ENCODE measurements around the gene BCO2. TPM values are rescaled to one million over a fixed set of nuclear protein-coding genes. Genes with fewer than 3 reads are reported as not detected.

The BCO2 gene
- total RNA-seq, 2 donors from 2014 or later = 1.7 to 6.0 TPM

- Histone ChIP-seq H3K9me3 (no peaks in the 10 kb centered on the region), H3K4me3 (peak within 1 kb of the TSS; percentile 28), H3K4me1 (peaks cover 7% of the 10 kb centered on the region), H3K36me3 (no peaks in the 10 kb centered on the region), H3K27me3 (no peaks in the 10 kb centered on the region), H3K9ac (ENCODE audit: low read depth in 2 of 2, low read length in 2 of 2) (peak within 1 kb of the TSS in 1 of 2 donors; percentile 76), H3K27ac (peak within 1 kb of the TSS; percentile 79)
- intact Hi-C loops (cut with DNase I) = no loop called here
- DNase-seq = peak; percentile 89
- no peak for TF ChIP-seq CTCF (IDR thresholded peaks at IDR 0.05)
Observed at GRCh38 chr11:112163875-112164685, 11.2 kb upstream of the BCO2 start, which contains the start of gene IL18. Gene IL18 (minus strand): TSS chr11:112164094. CDS start chr11:112155053, 9,041 bp downstream.

GRCh38 chr11:112165049-112165448 is 10.3 kb upstream of the BCO2 start:
- no peaks in the 10 kb centered on the region for H3K9me3 ChIP-seq
- TF ChIP-seq CTCF (IDR thresholded peaks at IDR 0.05) = no peak
- intact Hi-C loops (cut with DNase I) = no loop called here
- peaks cover 7% of the 10 kb centered on the region for H3K4me1 ChIP-seq
- no peak overlapping the region for H3K4me3 ChIP-seq
- no peaks in the 10 kb centered on the region for H3K27me3 ChIP-seq
- DNase-seq = no peak
- no peak overlapping the region for H3K9ac ChIP-seq (ENCODE audit: low read depth in 2 of 2, low read length in 2 of 2)
- H3K36me3 ChIP-seq = no peaks in the 10 kb centered on the region
- peak overlapping the region; percentile 79 for H3K27ac ChIP-seq

GRCh38 chr11:112166562-112166961 is 8.8 kb upstream of the BCO2 start:
- H3K27me3 ChIP-seq = no peaks in the 10 kb centered on the region
- H3K27ac ChIP-seq = peak overlapping the region; percentile 34
- H3K9ac ChIP-seq (ENCODE audit: low read depth in 2 of 2, low read length in 2 of 2) = peak overlapping the region in 1 of 2 donors; percentile 2
- intact Hi-C loops (cut with DNase I) = no loop called here
- TF ChIP-seq CTCF (IDR thresholded peaks at IDR 0.05) = no peak
- DNase-seq = peak; percentile 62
- no peak overlapping the region for H3K4me3 ChIP-seq
- no peaks in the 10 kb centered on the region for H3K9me3 ChIP-seq
- no peaks in the 10 kb centered on the region for H3K36me3 ChIP-seq
- H3K4me1 ChIP-seq = peaks cover 7% of the 10 kb centered on the region

GRCh38 chr11:112167145-112167544 is 8.2 kb upstream of the BCO2 start, which contains the start of gene TEX12:
Gene TEX12 (plus strand): TSS chr11:112167372. CDS start chr11:112169269, 1,897 bp downstream.
- H3K36me3 ChIP-seq = no peaks in the 10 kb centered on the region
- H3K27ac ChIP-seq = peak within 1 kb of the TSS; percentile 34
- H3K27me3 ChIP-seq = no peaks in the 10 kb centered on the region
- no peak for TF ChIP-seq CTCF (IDR thresholded peaks at IDR 0.05)
- H3K4me1 ChIP-seq = peaks cover 7% of the 10 kb centered on the region
- peak within 1 kb of the TSS in 1 of 2 donors; percentile 2 for H3K9ac ChIP-seq (ENCODE audit: low read depth in 2 of 2, low read length in 2 of 2)
- H3K9me3 ChIP-seq = no peaks in the 10 kb centered on the region
- intact Hi-C loops (cut with DNase I) = no loop called here
- no peak within 1 kb of the TSS for H3K4me3 ChIP-seq
- DNase-seq = no peak

GRCh38 chr11:112172362-112172994 is 2.8 kb upstream of the BCO2 start:
- intact Hi-C loops (cut with DNase I) = no loop called here
- no peaks in the 10 kb centered on the region for H3K4me1 ChIP-seq
- DNase-seq = no peak

More at GRCh38 chr11:112172362-112172994, 2.8 kb upstream of the BCO2 start:
- H3K36me3 ChIP-seq = no peaks in the 10 kb centered on the region
- H3K27me3 ChIP-seq = no peaks in the 10 kb centered on the region
- TF ChIP-seq CTCF (IDR thresholded peaks at IDR 0.05) = no peak
- H3K27ac ChIP-seq = no peak overlapping the region
- H3K4me3 ChIP-seq = no peak overlapping the region
- H3K9me3 ChIP-seq = no peaks in the 10 kb centered on the region
- H3K9ac ChIP-seq (ENCODE audit: low read depth in 2 of 2, low read length in 2 of 2) = no peak overlapping the region

Measured in colonic mucosa (tissue), 4 donors.